Trophoblast cell (in vitro differentiated cells and primary cell): ENCODE measurements around the gene PIGP.
"Not testable (repeated sequence)": the region's sequence is repeated elsewhere in the genome, so short reads cannot be mapped to it uniquely, and the experiment has no call there.

ENCODE experiments used
- DNase-seq, 2 donors: peaks; one replicate each; pipeline ENCODE4 v3.0.0-alpha.2; 2016
- H2AFZ ChIP-seq: 2 replicates; pipeline ENCODE4 v1.6.1; 2013; ENCODE audit warnings: low read length, moderate library complexity, mild to moderate bottlenecking; ENCODE audit not compliant: insufficient read depth, poor library complexity
- H2AK5ac ChIP-seq: 2 replicates; pipeline ENCODE4 v1.6.1; 2013; ENCODE audit warnings: mild to moderate bottlenecking, low read length
- H2BK120ac ChIP-seq: 2 replicates; pipeline ENCODE4 v1.6.1; 2013; ENCODE audit warnings: low read length, mild to moderate bottlenecking, moderate library complexity; ENCODE audit not compliant: insufficient read depth, poor library complexity
- H2BK12ac ChIP-seq: 2 replicates; pipeline ENCODE4 v1.6.1; 2013; ENCODE audit warnings: mild to moderate bottlenecking, low read length, moderate library complexity
- H2BK5ac ChIP-seq: 2 replicates; pipeline ENCODE4 v1.6.1; 2013; ENCODE audit warnings: low read length, low read depth, moderate library complexity, mild to moderate bottlenecking; ENCODE audit not compliant: poor library complexity
- H3K14ac ChIP-seq: 2 replicates; pipeline ENCODE4 v1.6.1; 2013; ENCODE audit warnings: mild to moderate bottlenecking, low read length
- H3K18ac ChIP-seq: 2 replicates; pipeline ENCODE4 v1.6.1; 2013; ENCODE audit warnings: mild to moderate bottlenecking, low read length
- H3K23ac ChIP-seq: 2 replicates; pipeline ENCODE4 v1.6.1; 2013; ENCODE audit warnings: low read length
- H3K27ac ChIP-seq: 2 replicates; pipeline ENCODE4 v1.5.1; 2013; ENCODE audit warnings: low read depth, mild to moderate bottlenecking, inconsistent platforms, low read length, moderate library complexity
- H3K27me3 ChIP-seq: 2 replicates; pipeline ENCODE4 v1.6.1; 2013; ENCODE audit warnings: inconsistent platforms, mild to moderate bottlenecking, low read length, moderate library complexity; ENCODE audit not compliant: insufficient read depth
- H3K36me3 ChIP-seq, 2 experiments: 1 replicate in 1 of 2; 2 replicates in 1 of 2; pipeline ENCODE4 v1.6.1; 2013; ENCODE audit warnings: low read length in 2 of 2, mild to moderate bottlenecking in 2 of 2, moderate library complexity in 1 of 2; ENCODE audit not compliant: insufficient read depth in 2 of 2, control insufficient read depth in 1 of 2
- H3K4ac ChIP-seq: 2 replicates; pipeline ENCODE4 v1.6.1; 2013; ENCODE audit warnings: low read depth, mild to moderate bottlenecking, low read length, moderate library complexity
- H3K4me1 ChIP-seq, 2 experiments: 1 replicate in 1 of 2; 2 replicates in 1 of 2; pipeline ENCODE4 v1.6.1; 2013; ENCODE audit warnings: low read length in 2 of 2, mild to moderate bottlenecking in 2 of 2, moderate library complexity in 1 of 2; ENCODE audit not compliant: insufficient read depth in 2 of 2, control insufficient read depth in 1 of 2
- H3K4me2 ChIP-seq: 2 replicates; pipeline ENCODE4 v1.6.1; 2013; ENCODE audit warnings: inconsistent platforms, mild to moderate bottlenecking, low read length, moderate library complexity
- H3K4me3 ChIP-seq: 2 replicates; pipeline ENCODE4 v1.5.1; 2013; ENCODE audit warnings: mild to moderate bottlenecking, low read depth, low read length, inconsistent platforms
- H3K79me1 ChIP-seq: one replicate; pipeline ENCODE4 v1.6.1; 2013; ENCODE audit warnings: low read length
- H3K79me2 ChIP-seq: 2 replicates; pipeline ENCODE4 v1.6.1; 2013; ENCODE audit warnings: low read length, mild to moderate bottlenecking; ENCODE audit not compliant: control insufficient read depth, insufficient read depth, poor library complexity
- H3K9ac ChIP-seq: 2 replicates; pipeline ENCODE4 v1.6.1; 2013; ENCODE audit warnings: mild to moderate bottlenecking, low read length
- H3K9me3 ChIP-seq: 2 replicates; pipeline ENCODE4 v1.6.1; 2013; ENCODE audit warnings: low read depth, mild to moderate bottlenecking, control low read depth, inconsistent platforms, low read length; ENCODE audit not compliant: insufficient read depth
- H4K12ac ChIP-seq: 2 replicates; pipeline ENCODE4 v1.6.1; 2013; ENCODE audit warnings: low read depth, mild to moderate bottlenecking, low read length, moderate library complexity
- H4K8ac ChIP-seq: 2 replicates; pipeline ENCODE4 v1.6.1; 2013; ENCODE audit warnings: low read depth, mild to moderate bottlenecking, low read length, moderate library complexity
- H4K91ac ChIP-seq: one replicate; pipeline ENCODE4 v1.6.1; 2013; ENCODE audit warnings: low read depth, mild to moderate bottlenecking, low read length, moderate library complexity
- WGBS: extraction: QIAGEN DNeasy Blood & Tissue Kit; methylation state at CpG from one replicate; pipeline ENCODE4 v1.1.7; 2013; ENCODE audit warnings: missing lambda C conversion rate; ENCODE audit not compliant: insufficient read length, insufficient coverage; ENCODE audit errors: extremely low coverage; 5-methylcytosine and 5-hydroxymethylcytosine counted together

The PIGP gene

DNA sequence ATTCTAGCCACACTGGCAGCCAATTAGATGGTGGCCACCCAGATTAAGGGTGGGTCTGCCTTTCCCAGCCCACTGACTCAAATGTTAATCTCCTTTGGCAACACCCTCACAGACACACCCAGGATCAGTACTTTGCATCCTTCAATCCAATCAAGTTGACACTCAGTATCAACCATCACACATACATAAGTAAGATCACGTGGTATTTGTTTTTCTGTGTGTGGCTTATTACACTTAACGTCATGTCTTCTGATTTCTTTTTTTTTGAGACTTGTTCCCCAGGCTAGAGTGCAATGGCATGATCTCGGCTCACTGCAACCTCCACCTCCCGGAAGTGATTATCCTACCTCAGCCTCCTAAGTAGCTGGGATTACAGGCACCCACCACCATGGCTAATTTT, 38.5 kb downstream of the PIGP start:
- H4K12ac ChIP-seq, H3K27ac ChIP-seq, H3K18ac ChIP-seq, H3K36me3 ChIP-seq, H2BK120ac ChIP-seq, H3K9me3 ChIP-seq, H2AK5ac ChIP-seq, H2BK5ac ChIP-seq, DNase-seq, H4K91ac ChIP-seq, H3K14ac ChIP-seq, H3K79me2 ChIP-seq, H2BK12ac ChIP-seq, H3K4ac ChIP-seq, H3K4me2 ChIP-seq, H2AFZ ChIP-seq, H3K79me1 ChIP-seq, H3K4me3 ChIP-seq, H3K9ac ChIP-seq, H3K4me1 ChIP-seq, H4K8ac ChIP-seq, H3K27me3 ChIP-seq, H3K23ac ChIP-seq: not testable (repeated sequence)
- no CpG with 5 or more reads among the region's 4 CpGs for WGBS

DNA sequence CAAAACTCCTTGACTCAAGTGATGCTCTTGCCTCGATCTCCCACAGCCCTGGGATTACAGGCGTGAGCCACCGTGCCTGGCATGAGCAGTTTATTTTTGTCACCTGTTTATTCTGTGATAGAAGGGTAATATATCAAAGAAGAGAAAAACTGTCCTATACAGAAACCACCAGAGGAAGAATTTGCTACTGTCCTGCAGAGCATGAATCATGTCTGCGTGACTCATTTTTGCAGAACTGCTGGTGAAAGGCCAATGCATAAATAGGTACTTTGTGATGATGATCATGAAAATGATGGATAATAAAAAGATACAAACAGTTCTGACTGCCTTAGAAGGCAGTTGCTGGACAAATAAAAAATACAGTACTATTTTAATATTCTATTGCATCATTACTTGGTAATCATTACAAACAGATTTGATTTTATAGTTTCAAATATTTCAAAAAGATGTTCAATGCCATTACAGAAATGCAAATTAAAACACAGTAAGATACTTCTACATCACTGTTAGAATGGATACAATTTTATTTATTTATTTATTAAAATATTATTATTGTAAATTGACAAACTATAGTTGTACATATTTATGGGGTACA, 39.9 kb downstream of the PIGP start:
- no peak overlapping the region for H3K23ac ChIP-seq
- H2BK12ac ChIP-seq = no peak overlapping the region
- no peak overlapping the region for H3K18ac ChIP-seq
- H3K79me1 ChIP-seq = no peaks in the 10 kb centered on the region
- no peak overlapping the region for H2AK5ac ChIP-seq
- no peak overlapping the region for H3K4me3 ChIP-seq
- peak; percentile 7 to 41 for DNase-seq
- no peak overlapping the region for H3K14ac ChIP-seq
- WGBS = no CpG with 5 or more reads among the region's 4 CpGs
- H3K9me3 ChIP-seq = no peaks in the 10 kb centered on the region
- no peak overlapping the region for H3K4me2 ChIP-seq
- H3K4me1 ChIP-seq = no peaks in the 10 kb centered on the region
- H4K91ac ChIP-seq = no peak overlapping the region
- no peak overlapping the region for H3K27ac ChIP-seq
- H4K12ac ChIP-seq = no peak overlapping the region
- H2BK5ac ChIP-seq = no peak overlapping the region
- H3K4ac ChIP-seq = no peak overlapping the region
- no peaks in the 10 kb centered on the region for H3K79me2 ChIP-seq
- no peaks in the 10 kb centered on the region for H3K27me3 ChIP-seq
- H3K9ac ChIP-seq = no peak overlapping the region
- H4K8ac ChIP-seq = no peak overlapping the region
- no peak overlapping the region for H2AFZ ChIP-seq
- H3K36me3 ChIP-seq = no peaks in the 10 kb centered on the region
- H2BK120ac ChIP-seq = no peak overlapping the region

DNA sequence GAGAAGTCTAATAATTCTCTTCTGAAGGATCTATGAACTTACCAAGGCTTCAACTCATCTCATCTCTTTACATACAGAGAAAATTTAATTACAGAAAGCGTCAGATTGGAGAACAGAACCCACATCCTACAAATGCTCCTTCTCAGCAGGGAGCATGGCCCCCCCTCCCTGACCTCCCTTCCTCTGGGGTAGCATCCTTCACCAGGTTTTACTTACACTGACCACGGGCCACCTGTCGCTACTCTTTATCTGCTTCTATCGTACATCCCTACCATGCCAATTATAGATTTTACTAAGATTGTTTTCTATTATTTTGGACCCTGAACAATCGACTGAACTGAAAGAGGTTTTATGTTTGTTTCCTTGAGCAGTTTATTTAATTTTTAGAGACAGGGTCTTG, 40.6 kb downstream of the PIGP start:
- no peak overlapping the region for H2AK5ac ChIP-seq
- H3K4me3 ChIP-seq = no peak overlapping the region
- no peak overlapping the region for H3K9ac ChIP-seq
- no CpG with 5 or more reads among the region's 5 CpGs for WGBS
- no peaks in the 10 kb centered on the region for H3K9me3 ChIP-seq
- no peaks in the 10 kb centered on the region for H3K79me1 ChIP-seq
- H4K12ac ChIP-seq = no peak overlapping the region
- H3K27ac ChIP-seq = no peak overlapping the region
- H2BK5ac ChIP-seq = no peak overlapping the region
- no peaks in the 10 kb centered on the region for H3K27me3 ChIP-seq
- H2BK120ac ChIP-seq = no peak overlapping the region
- H3K4me1 ChIP-seq = no peaks in the 10 kb centered on the region
- no peak overlapping the region for H2BK12ac ChIP-seq
- no peak overlapping the region for H3K23ac ChIP-seq
- H4K91ac ChIP-seq = no peak overlapping the region
- no peak for DNase-seq
- no peak overlapping the region for H3K4me2 ChIP-seq
- no peak overlapping the region for H2AFZ ChIP-seq
- H3K18ac ChIP-seq = no peak overlapping the region
- no peaks in the 10 kb centered on the region for H3K36me3 ChIP-seq
- no peak overlapping the region for H3K14ac ChIP-seq
- no peak overlapping the region for H4K8ac ChIP-seq
- no peaks in the 10 kb centered on the region for H3K79me2 ChIP-seq
- no peak overlapping the region for H3K4ac ChIP-seq

DNA sequence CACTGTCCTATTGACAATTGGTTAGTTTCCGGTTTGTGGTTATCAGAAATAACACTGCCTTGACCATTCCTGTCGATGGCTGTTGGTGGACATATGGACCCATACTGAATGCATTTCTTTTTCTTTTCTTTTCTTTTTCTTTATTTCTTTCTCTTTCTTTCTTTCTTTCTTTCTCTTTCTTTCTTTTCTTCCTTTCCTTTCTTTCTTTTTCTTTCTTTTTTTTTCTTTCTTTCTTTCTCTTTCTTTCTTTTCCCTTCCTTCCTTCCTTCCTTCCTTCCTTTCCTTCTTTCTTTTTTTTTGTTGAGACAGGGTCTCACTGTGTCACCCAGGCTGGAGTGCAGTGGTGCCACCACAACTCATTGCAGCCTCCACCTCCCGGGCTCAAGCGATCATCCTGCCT, 42.0 kb downstream of the PIGP start:
- Histone ChIP-seq H3K4ac (no peak overlapping the region), H4K91ac (no peak overlapping the region), H2AFZ (no peak overlapping the region), H3K4me2 (no peak overlapping the region), H3K23ac (no peak overlapping the region), H4K8ac (no peak overlapping the region), H3K4me3 (no peak overlapping the region), H3K27me3 (no peaks in the 10 kb centered on the region), H3K36me3 (no peaks in the 10 kb centered on the region), H3K18ac (no peak overlapping the region), H2BK12ac (no peak overlapping the region), H3K79me1 (no peaks in the 10 kb centered on the region), H3K14ac (no peak overlapping the region), H2BK120ac (no peak overlapping the region), H4K12ac (no peak overlapping the region), H3K4me1 (no peaks in the 10 kb centered on the region), H3K79me2 (no peaks in the 10 kb centered on the region), H3K9me3 (no peaks in the 10 kb centered on the region), H3K27ac (no peak overlapping the region), H3K9ac (no peak overlapping the region), H2BK5ac (no peak overlapping the region), H2AK5ac (no peak overlapping the region)
- no CpG with 5 or more reads among the region's 4 CpGs for WGBS
- DNase-seq = no peak
